GM11168 (cell line): Measurements from ENCODE around the gene CACNA2D3.

Experiments used
- in situ Hi-C: fragments of 300-500 bp; cut with MboI; formaldehyde crosslinking; loops from one replicate; pipeline ENCODE4 v1.12.0; 2022; ENCODE audit warnings: low sequenced_read_pairs; ENCODE audit not compliant: unreplicated experiment

CACNA2D3 gene

GRCh38 chr3:54983266-54984099, 861.1 kb downstream of the CACNA2D3 start:
- in situ Hi-C loops, result no loop called here

- in situ Hi-C loops, result no loop called here
Observed at GRCh38 chr3:54985856-54986255, 863.5 kb downstream of the CACNA2D3 start.

GRCh38 chr3:54986294-54986693, 863.9 kb downstream of the CACNA2D3 start:
- in situ Hi-C loops, result no loop called here

GRCh38 chr3:54987719-54988118, 865.4 kb downstream of the CACNA2D3 start:
- in situ Hi-C loops, result no loop called here

- in situ Hi-C loops, result no loop called here
Observed at GRCh38 chr3:54988302-54988837, 866.0 kb downstream of the CACNA2D3 start.

- in situ Hi-C loops, result no loop called here
Observed at GRCh38 chr3:54988838-54989630, 866.7 kb downstream of the CACNA2D3 start.

GRCh38 chr3:54994111-54994513, 871.8 kb downstream of the CACNA2D3 start:
- in situ Hi-C loops, result no loop called here

GRCh38 chr3:54999159-54999558, 876.8 kb downstream of the CACNA2D3 start:
- in situ Hi-C loops, result no loop called here

- in situ Hi-C loops, result no loop called here
Observed at GRCh38 chr3:54999811-55000210, 877.5 kb downstream of the CACNA2D3 start.

- in situ Hi-C loops, result no loop called here
Observed at GRCh38 chr3:55000546-55000945, 878.2 kb downstream of the CACNA2D3 start.

GRCh38 chr3:55000953-55001352, 878.6 kb downstream of the CACNA2D3 start:
- in situ Hi-C loops, result no loop called here

- in situ Hi-C loops, result no loop called here
Observed at GRCh38 chr3:55002416-55002930, 880.1 kb downstream of the CACNA2D3 start.

- in situ Hi-C loops, result no loop called here
Observed at GRCh38 chr3:55006244-55006676, 883.9 kb downstream of the CACNA2D3 start.

- in situ Hi-C loops, result no loop called here
Observed at GRCh38 chr3:55007971-55008370, 885.6 kb downstream of the CACNA2D3 start.

- in situ Hi-C loops, result no loop called here
Observed at GRCh38 chr3:55009372-55009771, 887.0 kb downstream of the CACNA2D3 start.

GRCh38 chr3:55012091-55012490, 889.7 kb downstream of the CACNA2D3 start:
- in situ Hi-C loops, result no loop called here

GRCh38 chr3:55013145-55013925, 891.0 kb downstream of the CACNA2D3 start:
- in situ Hi-C loops, result no loop called here

- in situ Hi-C loops, result no loop called here
Observed at GRCh38 chr3:55014081-55014480, 891.7 kb downstream of the CACNA2D3 start.

GRCh38 chr3:55014906-55015305, 892.6 kb downstream of the CACNA2D3 start:
- in situ Hi-C loops, result no loop called here

- in situ Hi-C loops, result no loop called here
Observed at GRCh38 chr3:55017876-55018275, 895.5 kb downstream of the CACNA2D3 start.
